Osteoblast (primary cell): ENCODE data around the gene SLC25A15. TPM values are rescaled to one million over a fixed set of nuclear protein-coding genes. Genes with fewer than 3 reads are reported as not detected.

Experiments used
- DNase-seq: peaks from one replicate; pipeline ENCODE4 v3.0.0; 2011; ENCODE audit warnings: low spot score, mixed read lengths; ENCODE audit not compliant: insufficient read length; ENCODE audit errors: missing footprints
- H2AFZ ChIP-seq: 2 replicates; pipeline ENCODE4 v1.6.0; 2011; ENCODE audit warnings: mild to moderate bottlenecking, low read length
- H3K27ac ChIP-seq: 2 replicates; pipeline ENCODE4 v1.5.1; 2011; ENCODE audit warnings: mild to moderate bottlenecking, low read depth, low read length, moderate library complexity
- H3K27me3 ChIP-seq: 2 replicates; pipeline ENCODE4 v1.6.0; 2012; ENCODE audit warnings: mild to moderate bottlenecking, control low read depth, inconsistent platforms, low read length, moderate library complexity; ENCODE audit not compliant: insufficient read depth
- H3K36me3 ChIP-seq: 2 replicates; pipeline ENCODE4 v1.5.1; 2011; ENCODE audit warnings: mild to moderate bottlenecking, low read length, control low read depth, moderate library complexity; ENCODE audit not compliant: insufficient read depth
- H3K4me1 ChIP-seq: 2 replicates; pipeline ENCODE4 v1.5.1; 2011; ENCODE audit warnings: mild to moderate bottlenecking, low read length, control low read depth, moderate library complexity; ENCODE audit not compliant: insufficient read depth
- H3K4me2 ChIP-seq: 2 replicates; pipeline ENCODE4 v1.6.0; 2011; ENCODE audit warnings: mild to moderate bottlenecking, low read length; ENCODE audit not compliant: insufficient read depth
- H3K4me3 ChIP-seq: fragments of 200-600 bp; sonication (generic); 3 replicates; pipeline ENCODE4 v1.5.1; 2012; ENCODE audit warnings: mild to moderate bottlenecking, low read length, inconsistent platforms; ENCODE audit not compliant: insufficient read depth
- H3K79me2 ChIP-seq: 2 replicates; pipeline ENCODE4 v1.6.0; 2012; ENCODE audit warnings: mild to moderate bottlenecking, low read length, control low read depth, inconsistent platforms; ENCODE audit not compliant: insufficient read depth
- H3K9me3 ChIP-seq: 2 replicates; pipeline ENCODE4 v1.5.1; 2011; ENCODE audit warnings: low read depth, low read length, control low read depth
- H4K20me1 ChIP-seq: 2 replicates; pipeline ENCODE4 v1.6.0; 2012; ENCODE audit warnings: mild to moderate bottlenecking, low read length, control low read depth; ENCODE audit not compliant: insufficient read depth
- total RNA-seq: library from RNA; depleted of rRNA; stranded (reverse); fragments of >200 nt; gene quantifications from 2 replicates; pipeline ENCODE4 v1.2.3, GENCODE V29; 2012
- TF ChIP-seq, protein P1 (sequence below): IDR thresholded peaks from 2 replicates; pipeline ENCODE4 v1.5.1; 2011; ENCODE audit warnings: mild to moderate bottlenecking, low read depth, low read length, moderate library complexity; ENCODE audit errors: extremely low read depth

SLC25A15 gene
- total RNA-seq, 1 donor: 9.4 TPM

DNA sequence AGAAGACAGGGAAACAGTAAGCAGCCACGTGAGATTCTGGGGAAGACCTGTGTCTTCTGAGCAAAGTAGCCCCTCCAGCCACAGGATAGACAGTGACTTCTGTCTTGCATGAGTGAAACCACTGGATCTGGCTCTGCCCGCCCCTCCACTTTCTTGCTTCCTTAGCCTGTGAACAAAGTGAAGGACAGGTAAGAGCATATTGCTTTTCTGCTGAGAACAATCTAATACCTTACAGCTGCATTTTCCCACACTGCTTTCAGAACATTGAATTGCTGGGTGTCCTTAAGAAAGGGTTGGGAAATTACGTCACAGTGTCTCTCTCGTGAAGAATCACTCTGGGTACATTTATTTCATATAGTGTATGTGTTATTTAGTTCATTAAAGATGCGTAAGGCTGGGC, 11.1 kb downstream of the SLC25A15 start:
- Histone ChIP-seq H3K4me2 (no peak overlapping the region), H4K20me1 (no peaks in the 10 kb centered on the region), H3K36me3 (peaks cover 29% of the 10 kb centered on the region), H3K27me3 (no peaks in the 10 kb centered on the region), H3K9me3 (no peaks in the 10 kb centered on the region), H3K4me1 (no peaks in the 10 kb centered on the region), H3K4me3 (no peak overlapping the region), H3K79me2 (no peaks in the 10 kb centered on the region), H3K27ac (no peak overlapping the region), H2AFZ (no peak overlapping the region)
- TF ChIP-seq, protein P1, sequence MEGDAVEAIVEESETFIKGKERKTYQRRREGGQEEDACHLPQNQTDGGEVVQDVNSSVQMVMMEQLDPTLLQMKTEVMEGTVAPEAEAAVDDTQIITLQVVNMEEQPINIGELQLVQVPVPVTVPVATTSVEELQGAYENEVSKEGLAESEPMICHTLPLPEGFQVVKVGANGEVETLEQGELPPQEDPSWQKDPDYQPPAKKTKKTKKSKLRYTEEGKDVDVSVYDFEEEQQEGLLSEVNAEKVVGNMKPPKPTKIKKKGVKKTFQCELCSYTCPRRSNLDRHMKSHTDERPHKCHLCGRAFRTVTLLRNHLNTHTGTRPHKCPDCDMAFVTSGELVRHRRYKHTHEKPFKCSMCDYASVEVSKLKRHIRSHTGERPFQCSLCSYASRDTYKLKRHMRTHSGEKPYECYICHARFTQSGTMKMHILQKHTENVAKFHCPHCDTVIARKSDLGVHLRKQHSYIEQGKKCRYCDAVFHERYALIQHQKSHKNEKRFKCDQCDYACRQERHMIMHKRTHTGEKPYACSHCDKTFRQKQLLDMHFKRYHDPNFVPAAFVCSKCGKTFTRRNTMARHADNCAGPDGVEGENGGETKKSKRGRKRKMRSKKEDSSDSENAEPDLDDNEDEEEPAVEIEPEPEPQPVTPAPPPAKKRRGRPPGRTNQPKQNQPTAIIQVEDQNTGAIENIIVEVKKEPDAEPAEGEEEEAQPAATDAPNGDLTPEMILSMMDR: no peak
- peak; percentile 6 for DNase-seq

GRCh38 chr13:40801255-40802217, 12.1 kb downstream of the SLC25A15 start:
- H2AFZ ChIP-seq: no peak overlapping the region
- H3K4me3 ChIP-seq: no peak overlapping the region
- TF ChIP-seq, protein P1: no peak
- H3K36me3 ChIP-seq: peaks cover 33% of the 10 kb centered on the region
- DNase-seq: peak; percentile 65
- H4K20me1 ChIP-seq: no peaks in the 10 kb centered on the region
- no peaks in the 10 kb centered on the region for H3K9me3 ChIP-seq
- no peaks in the 10 kb centered on the region for H3K27me3 ChIP-seq
- no peak overlapping the region for H3K27ac ChIP-seq
- no peaks in the 10 kb centered on the region for H3K4me1 ChIP-seq
- H3K79me2 ChIP-seq: no peaks in the 10 kb centered on the region
- no peak overlapping the region for H3K4me2 ChIP-seq

GRCh38 chr13:40803316-40803715, 13.9 kb downstream of the SLC25A15 start:
- no peaks in the 10 kb centered on the region for H3K4me1 ChIP-seq
- H3K79me2 ChIP-seq: no peaks in the 10 kb centered on the region
- H3K27me3 ChIP-seq: no peaks in the 10 kb centered on the region
- no peak overlapping the region for H3K4me2 ChIP-seq
- no peaks in the 10 kb centered on the region for H3K9me3 ChIP-seq
- H3K36me3 ChIP-seq: peaks cover 37% of the 10 kb centered on the region
- TF ChIP-seq, protein P1: no peak
- no peak for DNase-seq
- no peaks in the 10 kb centered on the region for H4K20me1 ChIP-seq
- H2AFZ ChIP-seq: no peak overlapping the region
- no peak overlapping the region for H3K4me3 ChIP-seq
- H3K27ac ChIP-seq: no peak overlapping the region

DNA sequence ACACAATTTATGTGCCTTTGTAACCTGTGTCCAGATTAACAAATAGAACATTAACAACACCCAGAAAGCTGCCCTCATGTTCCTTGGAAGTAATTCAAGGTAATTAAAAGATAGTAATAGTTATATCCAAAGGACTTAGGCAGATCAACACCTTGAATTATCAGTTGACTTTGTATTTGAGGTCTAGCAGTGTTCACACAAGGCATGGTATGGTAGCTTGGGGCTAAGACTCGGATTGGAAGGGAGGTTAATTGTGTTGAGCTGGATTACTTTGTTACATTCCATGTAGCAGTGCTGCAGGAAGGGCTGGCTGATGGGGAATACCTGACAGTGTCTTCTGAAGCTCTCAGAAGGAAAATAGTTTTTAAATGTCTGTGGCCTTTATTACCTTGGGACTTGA, 16.8 kb downstream of the SLC25A15 start:
- Histone ChIP-seq H3K79me2 (no peaks in the 10 kb centered on the region), H3K4me2 (no peak overlapping the region), H3K36me3 (peaks cover 46% of the 10 kb centered on the region), H4K20me1 (no peaks in the 10 kb centered on the region), H3K4me3 (no peak overlapping the region), H2AFZ (no peak overlapping the region), H3K9me3 (no peaks in the 10 kb centered on the region), H3K27me3 (no peaks in the 10 kb centered on the region), H3K27ac (no peak overlapping the region), H3K4me1 (no peaks in the 10 kb centered on the region)
- TF ChIP-seq, protein P1: no peak
- no peak for DNase-seq
